H7 (cell line): ENCODE measurements around the gene PPM1H. TPM values are rescaled to one million over a fixed set of nuclear protein-coding genes. Genes with fewer than 3 reads are reported as not detected.
"Not testable (repeated sequence)": the region's sequence is repeated elsewhere in the genome, so short reads cannot be mapped to it uniquely, and the experiment has no call there.

Source experiments
- DNase-seq: peaks from one replicate; pipeline ENCODE4 v3.0.0; 2012
- H3K27me3 ChIP-seq: 2 replicates; pipeline ENCODE4 v1.6.0; 2011; ENCODE audit warnings: mild to moderate bottlenecking, low read length; ENCODE audit not compliant: control insufficient read depth, insufficient read depth
- H3K36me3 ChIP-seq: replicated peaks from 2 replicates; pipeline ENCODE4 v1.5.1; 2011; ENCODE audit warnings: low read length; ENCODE audit not compliant: control insufficient read depth, insufficient read depth
- H3K4me3 ChIP-seq: 2 replicates; pipeline ENCODE4 v1.5.1; 2011; ENCODE audit warnings: low read depth, mild to moderate bottlenecking, control low read depth, low read length, moderate library complexity; ENCODE audit not compliant: insufficient read depth
- total RNA-seq: library from RNA; depleted of rRNA; stranded (reverse); fragments of >200 nt; shearing (Covaris generic); gene quantifications from 2 replicates; pipeline ENCODE4 v1.2.3, GENCODE V29; 2014

The PPM1H gene
- total RNA-seq, 1 experiment from 2014 or later, result 17.0 TPM

DNA sequence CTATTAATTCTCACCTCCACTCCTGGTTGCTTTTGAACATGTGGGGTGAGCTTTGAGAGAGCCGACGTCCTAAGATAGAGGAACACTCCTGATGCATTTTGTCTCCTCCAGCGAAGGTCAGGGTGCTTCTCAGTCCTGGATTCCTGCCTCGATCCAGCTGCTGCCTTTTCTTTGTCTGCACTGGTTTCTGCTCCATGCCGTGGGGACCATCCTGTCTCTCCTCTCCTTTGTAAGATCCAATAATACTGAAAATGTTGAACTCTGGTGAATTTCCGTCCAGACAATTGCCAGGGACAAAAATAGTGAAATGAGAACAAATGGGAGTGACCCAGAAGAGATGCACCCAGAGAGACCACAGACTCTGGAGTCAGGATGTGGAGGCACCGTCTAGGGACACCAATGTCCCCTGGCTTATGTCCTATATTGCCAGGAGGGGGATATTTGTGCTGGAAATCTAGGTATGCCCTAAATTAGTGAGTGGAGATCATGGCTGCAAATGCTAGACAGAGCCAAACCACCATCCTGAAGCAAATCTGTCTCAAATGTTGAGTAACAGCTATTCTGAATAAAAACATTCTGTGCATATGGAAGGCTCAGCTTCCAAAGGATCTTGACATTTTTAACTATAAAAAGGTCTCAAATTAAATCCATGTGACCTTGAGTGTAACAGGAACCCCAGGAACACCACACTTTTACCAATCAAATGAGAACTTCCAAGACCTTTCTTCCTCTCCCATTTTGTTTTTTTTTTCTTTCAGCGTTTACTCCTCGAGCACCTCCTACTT is 170.9 kb downstream of the PPM1H start:
- no peak for DNase-seq
- Histone ChIP-seq H3K27me3 (no peaks in the 10 kb centered on the region), H3K4me3 (no peak overlapping the region), H3K36me3 (no peaks in the 10 kb centered on the region; the same call in 1 of the 2 replicates)

DNA sequence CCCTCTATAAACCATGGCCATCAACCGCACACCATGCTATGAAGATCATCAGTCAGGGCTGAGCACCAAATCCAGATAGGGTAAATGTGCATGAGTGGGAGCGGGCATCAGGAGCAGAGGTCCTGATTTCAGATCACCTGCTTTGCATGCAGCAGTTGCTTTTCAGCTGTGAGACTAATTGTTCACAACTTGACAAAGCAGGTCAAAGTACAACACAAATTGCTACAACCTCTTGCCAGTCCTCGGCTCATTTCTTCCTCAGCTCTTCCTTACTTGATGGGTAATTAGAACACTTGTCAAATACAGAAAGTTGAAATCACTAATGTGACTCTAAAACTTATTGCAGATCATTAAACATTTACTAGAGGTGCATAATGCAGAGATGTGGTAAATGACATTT is 171.6 kb downstream of the PPM1H start:
- Histone ChIP-seq H3K27me3 (no peaks in the 10 kb centered on the region), H3K4me3 (no peak overlapping the region), H3K36me3 (no peaks in the 10 kb centered on the region; the same call in 1 of the 2 replicates)
- no peak for DNase-seq

DNA sequence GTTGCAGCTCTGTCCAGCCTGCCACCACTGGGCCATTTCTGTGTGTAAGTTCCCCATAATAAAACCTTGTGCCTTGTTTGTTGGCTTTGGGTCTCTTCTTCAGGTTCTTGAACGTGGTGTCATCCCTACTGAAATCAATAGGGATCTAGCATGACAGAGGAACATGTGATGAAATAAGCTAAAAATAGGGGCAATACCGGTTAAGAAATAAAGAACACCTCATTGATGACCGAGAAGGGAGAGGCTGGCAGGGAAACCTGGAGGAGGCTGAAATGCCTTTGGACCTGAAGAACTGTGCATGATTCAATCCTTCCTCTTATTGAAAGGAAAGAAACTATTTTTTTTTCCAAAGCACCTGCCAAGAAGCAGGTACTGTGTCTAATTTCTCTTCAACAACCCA is 172.3 kb downstream of the PPM1H start:
- Histone ChIP-seq H3K27me3 (no peaks in the 10 kb centered on the region), H3K4me3 (no peak overlapping the region), H3K36me3 (no peaks in the 10 kb centered on the region; the same call in 1 of the 2 replicates)
- no peak for DNase-seq

DNA sequence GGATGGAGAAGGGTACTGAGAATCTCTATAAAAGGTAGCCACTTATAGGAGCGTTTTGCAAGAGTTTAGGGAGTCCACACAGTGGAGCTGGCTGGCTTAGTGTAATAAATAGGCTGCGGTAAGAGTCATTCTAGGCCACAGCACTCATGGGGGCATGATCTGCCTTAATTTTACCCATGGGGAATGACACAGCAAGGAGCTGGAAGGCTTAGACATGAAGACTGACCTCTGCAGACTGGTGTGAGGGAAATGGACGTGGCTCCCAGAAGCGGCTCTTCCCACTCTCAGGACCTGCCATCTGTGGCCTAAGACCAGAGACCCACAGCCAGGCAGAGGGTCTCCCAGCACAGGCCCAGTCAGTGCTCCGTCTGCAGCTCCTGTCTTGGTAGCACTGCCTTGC is 173.3 kb downstream of the PPM1H start:
- H3K4me3 ChIP-seq, result no peak overlapping the region
- H3K27me3 ChIP-seq, result no peaks in the 10 kb centered on the region
- DNase-seq, result no peak
- H3K36me3 ChIP-seq, result no peaks in the 10 kb centered on the region; the same call in 1 of the 2 replicates

DNA sequence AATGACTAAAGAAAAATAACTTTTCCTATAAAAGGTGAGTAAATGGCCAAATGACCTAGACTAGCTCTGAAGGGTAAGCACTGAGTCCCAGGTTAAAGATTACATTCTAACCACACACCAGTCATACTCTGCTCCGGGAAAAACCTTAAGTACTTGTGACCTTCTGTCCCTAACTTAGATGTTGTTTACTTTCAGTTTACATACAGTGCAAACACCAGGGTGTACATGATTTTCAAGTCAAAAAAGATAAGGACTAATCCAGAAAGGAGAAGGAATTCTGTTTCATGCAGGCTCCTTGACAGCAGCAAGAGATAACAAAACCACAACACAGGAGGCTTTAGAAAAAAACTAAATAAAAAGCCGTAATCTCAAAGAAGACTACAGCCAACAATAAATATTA is 174.2 kb downstream of the PPM1H start:
- H3K27me3 ChIP-seq, result no peaks in the 10 kb centered on the region
- no peak for DNase-seq
- H3K36me3 ChIP-seq, result no peaks in the 10 kb centered on the region; the same call in 1 of the 2 replicates
- no peak overlapping the region for H3K4me3 ChIP-seq

DNA sequence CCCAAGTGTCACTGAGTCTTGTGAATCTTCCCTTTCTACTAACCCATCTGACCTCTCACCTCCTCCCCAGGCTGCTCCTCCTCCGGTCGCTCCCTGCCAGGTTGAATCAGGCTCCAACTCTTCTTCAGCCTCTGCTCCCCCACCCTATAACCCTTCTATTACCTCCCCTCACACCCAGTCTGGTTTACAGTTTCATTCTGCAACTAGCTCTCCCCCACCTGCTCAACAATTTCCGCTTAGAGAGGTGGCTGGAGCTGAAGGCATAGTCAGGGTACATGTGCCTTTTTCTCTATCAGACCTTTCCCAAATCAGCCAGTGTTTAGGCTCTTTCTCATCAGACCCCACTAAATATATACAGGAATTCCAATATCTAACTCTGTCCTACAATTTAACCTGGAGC is 174.6 kb downstream of the PPM1H start:
- H3K36me3 ChIP-seq, H3K27me3 ChIP-seq, H3K4me3 ChIP-seq, DNase-seq: not testable (repeated sequence)

DNA sequence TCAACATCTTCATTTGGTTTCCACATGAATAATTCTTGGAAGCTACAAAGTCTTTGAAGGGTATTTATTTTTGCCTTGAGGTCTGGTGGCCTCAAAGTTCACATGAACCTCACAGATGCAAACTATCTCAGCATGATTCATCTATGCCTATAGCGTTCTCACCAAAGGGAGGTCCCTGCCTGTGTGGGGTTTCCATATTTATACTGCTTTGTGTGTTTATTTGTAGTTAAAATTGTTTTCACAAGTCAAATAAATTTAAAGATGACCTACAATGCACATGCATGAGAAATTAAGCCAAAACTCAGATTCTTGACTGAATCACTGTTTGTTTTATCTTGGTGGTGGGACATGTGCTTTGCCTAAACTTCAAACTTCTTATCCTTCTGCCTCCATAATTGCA is 176.7 kb downstream of the PPM1H start:
- Histone ChIP-seq H3K4me3 (no peak overlapping the region), H3K27me3 (no peaks in the 10 kb centered on the region), H3K36me3 (no peaks in the 10 kb centered on the region; the same call in 1 of the 2 replicates)
- no peak for DNase-seq

DNA sequence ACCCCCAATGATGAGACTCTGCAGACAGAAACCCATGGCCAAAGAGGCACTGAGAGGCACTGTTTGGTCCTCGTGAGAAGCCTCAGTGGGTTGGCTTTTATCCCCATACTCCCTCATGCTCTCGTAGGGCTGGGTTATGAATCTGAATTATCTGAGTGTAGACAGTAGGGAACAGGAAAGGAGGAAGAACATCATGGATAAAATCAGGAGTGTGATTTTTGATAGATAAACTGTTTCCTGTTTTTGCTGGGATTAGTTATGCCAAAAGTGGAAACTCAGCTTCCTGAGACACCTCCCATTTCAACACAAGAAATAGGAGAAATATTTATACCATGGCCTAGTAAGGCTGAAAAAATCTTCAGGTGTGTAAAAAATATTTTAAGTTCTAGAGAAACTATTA is 177.9 kb downstream of the PPM1H start:
- Histone ChIP-seq H3K27me3 (no peaks in the 10 kb centered on the region), H3K4me3 (no peak overlapping the region), H3K36me3 (no peaks in the 10 kb centered on the region; the same call in 1 of the 2 replicates)
- DNase-seq, result no peak

DNA sequence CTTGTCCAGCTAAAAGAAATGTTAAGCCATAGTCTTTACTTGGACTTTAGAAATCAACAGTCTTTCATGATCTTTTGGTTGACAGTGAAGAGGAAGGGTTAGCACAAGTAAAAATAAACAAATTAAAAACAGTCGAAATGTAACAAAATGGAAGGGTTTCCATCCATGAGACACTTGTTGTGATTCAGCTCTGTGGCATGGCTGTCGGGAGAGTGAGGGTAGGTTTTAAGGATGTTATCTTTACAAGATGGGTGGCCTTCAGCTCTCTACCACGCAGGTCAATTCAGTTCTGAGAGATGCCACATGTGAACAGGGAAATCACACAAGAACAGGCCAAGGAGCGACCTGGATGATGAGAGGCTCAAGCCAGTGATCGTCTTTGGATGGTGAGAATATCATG is 180.2 kb downstream of the PPM1H start:
- DNase-seq, result no peak
- H3K36me3 ChIP-seq, result no peaks in the 10 kb centered on the region
- no peaks in the 10 kb centered on the region for H3K27me3 ChIP-seq
- no peak overlapping the region for H3K4me3 ChIP-seq

DNA sequence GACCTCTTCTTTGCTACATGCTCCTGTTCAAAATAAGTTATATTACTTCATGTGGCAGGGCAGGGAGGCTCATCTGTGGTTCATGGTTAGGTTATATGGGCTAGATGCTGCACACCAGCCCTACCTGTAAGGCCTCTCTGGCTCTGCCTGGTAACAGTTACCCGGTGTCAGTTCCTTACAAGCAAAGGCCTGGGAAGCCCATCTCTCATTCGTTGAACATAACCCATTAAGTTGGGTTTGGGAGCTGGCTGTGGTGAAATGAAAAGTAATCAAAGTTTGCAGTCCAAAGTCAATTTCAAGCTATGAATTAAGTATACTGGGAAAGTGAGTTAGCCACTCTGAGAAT is 183.2 kb downstream of the PPM1H start:
- DNase-seq, result peak; percentile 25
- Histone ChIP-seq H3K36me3 (no peaks in the 10 kb centered on the region), H3K27me3 (no peaks in the 10 kb centered on the region), H3K4me3 (no peak overlapping the region)

DNA sequence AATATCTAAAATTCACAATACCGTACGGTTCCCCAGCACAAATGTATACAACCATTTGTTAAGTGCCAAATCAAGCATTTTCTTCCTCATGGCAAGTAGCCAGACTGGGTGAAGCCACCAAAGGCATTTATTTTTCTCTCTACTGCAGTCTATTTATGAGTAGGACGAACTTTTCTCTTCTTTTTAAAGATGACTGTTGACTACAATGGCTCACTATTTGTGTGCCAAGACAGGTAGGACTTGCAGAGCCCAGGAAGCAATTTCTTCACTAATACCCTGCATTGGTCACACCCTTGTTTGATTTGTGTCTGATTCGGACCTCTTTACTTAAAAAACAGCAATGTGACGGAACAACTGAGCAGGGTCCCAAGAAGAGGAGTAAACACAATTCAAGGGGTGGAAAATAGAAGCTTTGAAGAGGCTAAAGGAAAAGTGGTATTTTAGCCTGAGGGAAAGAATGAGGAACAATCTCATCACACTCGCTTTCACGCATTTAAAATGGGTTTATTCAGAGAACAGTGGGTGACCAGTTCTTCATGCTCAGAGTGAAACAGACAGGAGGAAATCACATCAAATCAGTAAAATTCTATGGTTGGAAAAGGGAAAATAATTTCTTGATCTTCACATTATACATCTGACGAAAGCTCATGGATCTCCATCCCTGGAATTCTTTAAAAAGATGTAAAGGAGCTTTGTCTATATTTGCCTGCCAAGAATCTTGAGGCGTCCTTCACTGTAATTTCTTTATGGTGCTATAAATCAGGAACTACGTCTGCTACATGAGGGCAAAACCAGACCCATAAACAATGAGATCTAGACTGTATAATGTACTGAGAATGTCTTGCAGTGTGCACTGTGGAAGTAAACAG is 183.8 kb downstream of the PPM1H start:
- no peak overlapping the region for H3K4me3 ChIP-seq
- H3K36me3 ChIP-seq, result no peaks in the 10 kb centered on the region
- no peak for DNase-seq
- H3K27me3 ChIP-seq, result no peaks in the 10 kb centered on the region

DNA sequence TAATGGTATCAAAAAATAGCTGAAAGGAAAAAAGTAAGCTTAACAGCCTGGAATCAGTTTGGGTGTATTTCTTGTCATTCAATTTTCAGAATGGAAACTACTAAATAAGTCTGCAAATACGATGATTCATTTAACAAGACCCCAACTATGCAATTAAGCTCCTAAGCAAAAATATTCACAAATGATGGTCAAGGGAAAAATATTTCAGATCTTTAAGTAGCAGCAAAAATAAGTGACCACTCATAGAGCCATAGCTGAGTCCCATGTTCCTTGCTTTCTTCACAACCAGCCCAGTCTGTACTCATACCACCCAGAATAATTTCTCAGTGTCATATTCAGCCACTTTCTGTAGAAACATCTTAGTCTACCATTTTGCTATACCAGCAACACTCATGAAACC is 185.4 kb downstream of the PPM1H start:
- no peak for DNase-seq
- H3K36me3 ChIP-seq, result no peaks in the 10 kb centered on the region

DNA sequence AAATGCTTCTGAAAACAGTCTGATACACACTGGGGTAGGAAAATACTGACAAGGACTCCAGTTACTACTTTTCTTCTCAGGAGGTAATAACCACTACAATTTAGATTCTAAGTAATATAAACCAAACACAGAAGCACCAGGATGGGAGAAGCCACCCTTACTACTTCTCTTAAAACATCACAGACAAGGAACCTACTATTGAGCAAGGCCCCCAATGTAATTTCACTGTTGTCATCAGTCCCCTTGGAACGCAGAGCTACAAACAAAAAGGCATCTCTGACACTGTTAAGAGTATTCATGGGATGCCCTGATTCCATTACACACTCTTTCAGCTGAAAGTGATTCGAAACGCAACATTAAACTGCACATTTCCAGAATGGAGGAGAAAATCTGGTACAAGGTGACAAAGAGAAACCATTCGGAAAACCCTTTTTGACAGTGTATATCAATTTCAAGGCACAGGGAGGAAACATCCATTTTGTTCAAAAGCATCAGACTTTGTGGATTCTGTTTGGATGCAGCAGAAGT is 185.9 kb downstream of the PPM1H start:
- Histone ChIP-seq H3K4me3 (no peak overlapping the region), H3K27me3 (no peaks in the 10 kb centered on the region), H3K36me3 (no peaks in the 10 kb centered on the region)
- no peak for DNase-seq

More for the DNA sequence above, 185.4 kb downstream of the PPM1H start:
- Histone ChIP-seq H3K27me3 (no peaks in the 10 kb centered on the region), H3K4me3 (no peak overlapping the region)

DNA sequence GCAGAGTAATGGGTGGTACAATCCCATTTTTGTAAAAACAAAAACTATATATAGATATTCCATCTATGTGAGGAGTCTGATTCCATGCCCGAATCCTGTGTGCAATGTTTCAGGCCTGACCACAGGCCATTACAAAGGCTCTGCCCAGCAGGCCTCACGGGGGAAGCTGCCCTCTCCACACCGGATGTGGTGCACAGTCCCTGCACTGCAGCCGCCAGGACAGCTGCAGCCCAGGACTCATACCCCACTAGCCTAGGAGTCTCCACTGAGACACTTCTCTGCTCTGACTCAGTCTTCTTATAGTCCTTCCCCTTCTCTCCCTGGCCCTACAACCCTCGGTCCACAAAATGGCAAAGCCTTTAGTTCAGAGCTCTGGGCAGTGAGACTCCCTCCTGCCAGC is 190.4 kb downstream of the PPM1H start:
- H3K4me3 ChIP-seq, result no peak overlapping the region
- no peak for DNase-seq
- H3K27me3 ChIP-seq, result no peaks in the 10 kb centered on the region
- no peaks in the 10 kb centered on the region for H3K36me3 ChIP-seq
